ENCODE data around the gene FBN1. TPM values are rescaled to one million over a fixed set of nuclear protein-coding genes. Genes with fewer than 3 reads are reported as not detected.

FBN1 gene
- polyA plus RNA-seq, 1 experiment, result 565 TPM

GRCh38 chr15:48397841-48398240 is 247.7 kb downstream of the FBN1 start:
- POLR2A ChIA-PET, result no interaction called here
- TF ChIP-seq, protein P1, sequence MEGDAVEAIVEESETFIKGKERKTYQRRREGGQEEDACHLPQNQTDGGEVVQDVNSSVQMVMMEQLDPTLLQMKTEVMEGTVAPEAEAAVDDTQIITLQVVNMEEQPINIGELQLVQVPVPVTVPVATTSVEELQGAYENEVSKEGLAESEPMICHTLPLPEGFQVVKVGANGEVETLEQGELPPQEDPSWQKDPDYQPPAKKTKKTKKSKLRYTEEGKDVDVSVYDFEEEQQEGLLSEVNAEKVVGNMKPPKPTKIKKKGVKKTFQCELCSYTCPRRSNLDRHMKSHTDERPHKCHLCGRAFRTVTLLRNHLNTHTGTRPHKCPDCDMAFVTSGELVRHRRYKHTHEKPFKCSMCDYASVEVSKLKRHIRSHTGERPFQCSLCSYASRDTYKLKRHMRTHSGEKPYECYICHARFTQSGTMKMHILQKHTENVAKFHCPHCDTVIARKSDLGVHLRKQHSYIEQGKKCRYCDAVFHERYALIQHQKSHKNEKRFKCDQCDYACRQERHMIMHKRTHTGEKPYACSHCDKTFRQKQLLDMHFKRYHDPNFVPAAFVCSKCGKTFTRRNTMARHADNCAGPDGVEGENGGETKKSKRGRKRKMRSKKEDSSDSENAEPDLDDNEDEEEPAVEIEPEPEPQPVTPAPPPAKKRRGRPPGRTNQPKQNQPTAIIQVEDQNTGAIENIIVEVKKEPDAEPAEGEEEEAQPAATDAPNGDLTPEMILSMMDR (IDR thresholded peaks at IDR 0.05; ENCODE audit: insufficient read depth, low read depth, low read length), result no peak
- DNase-seq (ENCODE audit: low read depth), result no peak
- Histone ChIP-seq H3K4me3 (ENCODE audit: low read depth, low read length) (no peak overlapping the region), H3K27me3 (ENCODE audit: control insufficient read depth, insufficient read depth, low read length) (no peaks in the 10 kb centered on the region), H3K36me3 (ENCODE audit: control insufficient read depth, insufficient read depth, low read length) (no peaks in the 10 kb centered on the region)
- CTCF ChIA-PET, result interaction anchor here (1.4 kb wide), 1 partner anchor 9 kb away, joined by 3 read pairs; no protein-coding TSS in a partner anchor

- DNase-seq (ENCODE audit: low read depth), result no peak
- Histone ChIP-seq H3K4me3 (ENCODE audit: low read depth, low read length) (no peak overlapping the region), H3K36me3 (ENCODE audit: control insufficient read depth, insufficient read depth, low read length) (no peaks in the 10 kb centered on the region), H3K27me3 (ENCODE audit: control insufficient read depth, insufficient read depth, low read length) (no peaks in the 10 kb centered on the region)
- ChIA-PET POLR2A (no interaction called here), CTCF (no interaction called here)
- TF ChIP-seq, protein P1 (IDR thresholded peaks at IDR 0.05; ENCODE audit: insufficient read depth, low read depth, low read length), result no peak
These were observed 249.5 kb downstream of the FBN1 start for GRCh38 chr15:48396020-48396419.

DNA sequence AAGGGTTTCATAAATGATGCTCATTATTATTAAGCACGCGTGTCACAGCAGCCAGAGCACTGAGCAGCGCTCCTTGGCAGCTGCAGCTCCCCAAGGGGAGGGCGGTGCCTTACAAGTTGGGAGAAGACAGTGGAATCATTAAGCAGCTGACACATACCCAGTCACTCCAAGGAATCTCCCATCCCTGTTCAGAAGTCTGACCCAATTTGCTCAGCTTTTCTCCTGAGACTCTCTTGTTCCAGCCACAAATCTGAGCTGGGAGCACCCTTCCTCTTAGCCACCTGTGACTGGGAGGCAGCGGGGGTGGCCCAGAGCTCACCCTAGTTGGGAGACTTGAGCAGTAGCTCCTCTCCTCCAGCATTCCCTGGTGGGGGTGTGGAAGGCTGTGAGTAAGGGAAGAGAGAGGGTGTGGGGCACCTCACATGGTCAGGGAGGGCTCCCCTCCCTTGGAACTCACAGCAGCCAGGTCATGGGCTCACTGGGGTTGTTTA is 249.9 kb downstream of the FBN1 start:
- peak; percentile 85 for DNase-seq (ENCODE audit: low read depth)
- ChIA-PET CTCF (no interaction called here), POLR2A (no interaction called here)
- Histone ChIP-seq H3K4me3 (ENCODE audit: low read depth, low read length) (no peak overlapping the region), H3K27me3 (ENCODE audit: control insufficient read depth, insufficient read depth, low read length) (no peaks in the 10 kb centered on the region), H3K36me3 (ENCODE audit: control insufficient read depth, insufficient read depth, low read length) (no peaks in the 10 kb centered on the region)
- TF ChIP-seq, protein P1 (IDR thresholded peaks at IDR 0.05; ENCODE audit: insufficient read depth, low read depth, low read length), result no peak

GRCh38 chr15:48394970-48395369 is 250.5 kb downstream of the FBN1 start:
- Histone ChIP-seq H3K36me3 (ENCODE audit: control insufficient read depth, insufficient read depth, low read length) (no peaks in the 10 kb centered on the region), H3K27me3 (ENCODE audit: control insufficient read depth, insufficient read depth, low read length) (no peaks in the 10 kb centered on the region), H3K4me3 (ENCODE audit: low read depth, low read length) (no peak overlapping the region)
- TF ChIP-seq, protein P1 (IDR thresholded peaks at IDR 0.05; ENCODE audit: insufficient read depth, low read depth, low read length), result no peak
- ChIA-PET POLR2A (no interaction called here), CTCF (no interaction called here)
- no peak for DNase-seq (ENCODE audit: low read depth)

DNA sequence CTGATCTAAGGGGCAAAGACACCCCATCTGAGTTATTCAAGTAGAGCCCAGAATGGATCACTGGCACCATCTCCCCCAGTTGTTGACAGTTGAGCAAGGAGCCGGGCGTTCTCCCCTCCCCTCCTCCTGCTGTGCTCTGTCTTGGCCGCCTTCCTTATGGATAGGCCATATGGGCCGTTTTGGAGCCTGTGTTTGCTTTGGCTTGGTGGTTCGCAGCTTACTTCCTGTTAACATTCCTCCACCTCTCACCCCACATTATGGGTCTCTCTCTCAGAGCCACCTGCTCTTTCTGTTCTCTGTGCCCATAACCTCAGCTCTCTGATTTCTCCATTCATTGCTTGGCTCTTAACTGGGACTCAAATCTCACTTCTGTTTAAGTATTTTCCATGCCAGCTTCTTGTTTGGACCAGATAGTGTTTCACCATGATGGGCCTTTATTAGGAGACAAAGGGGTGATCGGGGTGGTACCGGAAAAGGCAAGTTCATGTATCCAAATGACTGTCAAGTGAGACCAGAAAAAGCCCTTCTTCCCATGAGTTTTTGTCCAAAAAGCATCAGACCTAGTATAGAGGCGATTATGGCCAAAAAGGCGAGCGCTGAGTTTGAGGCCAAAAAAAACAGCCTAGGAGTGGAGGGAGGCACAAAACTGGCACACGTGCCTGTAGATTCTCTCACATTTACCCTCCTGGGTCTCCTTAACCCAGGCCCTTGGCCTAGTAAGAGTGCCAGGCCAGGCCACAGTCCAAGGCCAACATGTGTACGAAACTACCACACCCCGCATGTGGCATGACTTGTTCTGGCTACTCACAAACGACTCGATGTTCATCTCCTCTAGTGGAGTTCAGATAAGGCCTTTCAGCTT is 251.6 kb downstream of the FBN1 start:
- Histone ChIP-seq H3K36me3 (ENCODE audit: control insufficient read depth, insufficient read depth, low read length) (no peaks in the 10 kb centered on the region), H3K27me3 (ENCODE audit: control insufficient read depth, insufficient read depth, low read length) (no peaks in the 10 kb centered on the region), H3K4me3 (ENCODE audit: low read depth, low read length) (no peak overlapping the region)
- TF ChIP-seq, protein P1 (IDR thresholded peaks at IDR 0.05; ENCODE audit: insufficient read depth, low read depth, low read length), result no peak
- DNase-seq (ENCODE audit: low read depth), result no peak
- CTCF ChIA-PET, result no interaction called here
- POLR2A ChIA-PET, result no interaction called here
